Activated T-helper 1 cell treated with Interleukin-2 at 50 U/mL for 16 hours (primary cell): ENCODE measurements around the gene RCCD1.

Source experiments
- DNase-seq: peaks from one replicate; pipeline ENCODE4 v3.0.0-alpha.2; 2020; ENCODE audit warnings: low read depth

RCCD1 gene

DNA sequence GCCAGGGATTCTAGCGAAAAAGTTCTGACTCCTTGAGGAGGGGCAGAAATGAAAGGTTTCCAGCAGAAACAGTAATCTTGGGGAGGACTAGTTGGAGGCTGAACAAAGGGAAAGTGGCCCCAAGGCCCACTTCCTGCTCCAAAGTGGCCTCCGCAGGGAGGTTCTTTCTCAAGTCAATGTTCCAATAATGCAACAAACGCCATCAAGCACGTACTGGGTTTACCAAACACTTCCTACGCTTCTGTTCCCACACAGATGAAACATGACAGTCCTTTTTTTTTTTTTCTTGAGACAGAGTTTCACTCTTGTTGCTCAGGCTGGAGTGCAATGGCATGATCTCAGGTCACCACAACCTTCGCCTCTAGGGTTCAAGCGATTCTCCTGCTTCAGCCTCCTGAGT is 9.6 kb upstream of the RCCD1 start:
- DNase-seq: no peak

DNA sequence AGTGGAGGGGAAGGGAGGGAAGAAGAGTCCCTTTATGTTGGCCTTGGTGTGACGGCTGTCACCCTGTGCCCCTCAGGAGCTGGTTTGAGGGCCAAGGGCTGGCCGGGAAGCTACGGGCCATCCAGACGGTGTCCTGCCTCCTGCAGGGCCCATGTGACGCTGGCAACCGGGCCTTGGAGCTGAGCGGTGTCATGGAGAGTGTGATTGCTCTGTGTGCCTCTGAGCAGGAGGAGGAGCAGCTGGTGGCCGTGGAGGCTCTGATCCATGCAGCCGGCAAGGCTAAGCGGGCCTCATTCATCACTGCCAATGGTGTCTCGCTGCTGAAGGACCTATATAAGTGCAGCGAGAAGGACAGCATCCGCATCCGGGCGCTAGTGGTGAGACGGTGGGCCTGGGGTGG is 8.1 kb upstream of the RCCD1 start:
- no peak for DNase-seq

DNA sequence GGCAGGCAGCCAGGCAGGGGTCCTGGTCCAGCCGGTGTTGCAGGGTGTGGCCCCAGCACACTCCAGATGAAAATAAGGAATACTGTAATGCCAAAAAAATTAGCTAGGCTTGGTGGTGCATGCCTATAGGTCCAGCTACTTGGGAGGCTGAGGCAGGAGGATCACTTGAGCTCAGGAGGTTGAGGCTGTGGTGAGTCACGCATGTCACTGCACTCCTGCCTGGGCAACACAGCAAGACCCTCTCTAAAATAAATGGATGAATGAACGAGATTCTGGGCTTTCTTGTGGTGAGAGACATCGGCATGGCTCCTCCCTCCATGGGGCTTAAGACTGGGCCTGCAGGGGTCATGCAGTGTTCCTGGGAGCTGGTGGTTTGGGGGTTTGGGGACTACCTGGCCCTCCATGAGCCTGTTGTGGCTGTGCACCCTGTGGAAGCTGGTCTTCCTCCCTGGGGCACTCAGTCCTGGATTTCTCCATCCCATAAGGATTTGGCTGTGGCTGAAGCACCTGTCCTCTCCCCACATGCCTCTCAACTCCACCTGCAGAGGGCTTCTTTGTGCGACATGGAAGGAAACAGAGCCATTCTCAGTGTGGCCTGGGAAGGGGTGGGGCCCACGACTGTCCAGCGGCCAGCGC is 7.6 kb upstream of the RCCD1 start:
- DNase-seq: no peak

DNA sequence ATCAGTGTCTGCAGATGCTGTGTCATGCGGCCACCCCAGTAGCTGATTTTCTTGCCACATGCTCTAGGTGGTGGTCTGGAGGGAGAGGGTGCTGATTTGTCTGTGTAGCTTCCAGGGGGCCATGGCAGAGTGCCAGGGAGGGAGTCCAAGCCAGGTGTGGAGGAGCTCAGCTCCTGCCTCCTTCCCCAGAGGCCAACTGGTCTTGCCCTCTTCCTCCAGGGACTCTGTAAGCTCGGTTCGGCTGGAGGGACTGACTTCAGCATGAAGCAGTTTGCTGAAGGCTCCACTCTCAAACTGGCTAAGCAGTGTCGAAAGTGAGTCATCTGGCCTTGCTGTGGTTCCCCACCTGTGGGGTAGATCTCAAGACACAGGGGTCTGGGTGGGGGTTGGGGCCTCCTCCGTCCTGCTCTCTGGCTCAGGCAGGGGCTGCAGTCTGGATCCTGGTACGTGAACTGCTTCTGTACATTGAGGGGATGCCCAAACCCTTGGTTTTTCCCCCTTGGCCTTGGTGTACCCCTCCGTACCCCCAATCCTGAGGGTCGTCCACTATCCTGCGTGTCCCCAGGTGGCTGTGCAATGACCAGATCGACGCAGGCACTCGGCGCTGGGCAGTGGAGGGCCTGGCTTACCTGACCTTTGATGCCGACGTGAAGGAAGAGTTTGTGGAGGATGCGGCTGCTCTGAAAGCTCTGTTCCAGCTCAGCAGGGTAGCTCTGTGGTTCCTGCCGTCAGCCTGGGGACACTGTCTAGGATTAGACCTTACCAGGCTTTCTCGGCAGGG is 6.9 kb upstream of the RCCD1 start:
- DNase-seq: no peak

DNA sequence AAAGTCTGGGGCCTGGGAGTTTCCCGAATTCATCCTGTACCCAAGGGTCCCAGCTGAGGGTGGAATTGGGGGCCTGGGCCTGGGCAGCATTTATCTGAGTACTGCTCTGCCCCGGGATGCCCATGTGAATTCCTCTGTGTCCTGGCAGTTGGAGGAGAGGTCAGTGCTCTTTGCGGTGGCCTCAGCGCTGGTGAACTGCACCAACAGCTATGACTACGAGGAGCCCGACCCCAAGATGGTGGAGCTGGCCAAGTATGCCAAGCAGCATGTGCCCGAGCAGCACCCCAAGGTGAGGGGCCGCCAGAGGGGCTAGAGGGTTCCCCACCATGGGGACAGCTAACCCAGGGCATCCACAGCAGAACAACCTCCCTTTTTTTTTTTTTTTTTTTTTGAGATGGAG is 6.2 kb upstream of the RCCD1 start:
- DNase-seq: no peak

DNA sequence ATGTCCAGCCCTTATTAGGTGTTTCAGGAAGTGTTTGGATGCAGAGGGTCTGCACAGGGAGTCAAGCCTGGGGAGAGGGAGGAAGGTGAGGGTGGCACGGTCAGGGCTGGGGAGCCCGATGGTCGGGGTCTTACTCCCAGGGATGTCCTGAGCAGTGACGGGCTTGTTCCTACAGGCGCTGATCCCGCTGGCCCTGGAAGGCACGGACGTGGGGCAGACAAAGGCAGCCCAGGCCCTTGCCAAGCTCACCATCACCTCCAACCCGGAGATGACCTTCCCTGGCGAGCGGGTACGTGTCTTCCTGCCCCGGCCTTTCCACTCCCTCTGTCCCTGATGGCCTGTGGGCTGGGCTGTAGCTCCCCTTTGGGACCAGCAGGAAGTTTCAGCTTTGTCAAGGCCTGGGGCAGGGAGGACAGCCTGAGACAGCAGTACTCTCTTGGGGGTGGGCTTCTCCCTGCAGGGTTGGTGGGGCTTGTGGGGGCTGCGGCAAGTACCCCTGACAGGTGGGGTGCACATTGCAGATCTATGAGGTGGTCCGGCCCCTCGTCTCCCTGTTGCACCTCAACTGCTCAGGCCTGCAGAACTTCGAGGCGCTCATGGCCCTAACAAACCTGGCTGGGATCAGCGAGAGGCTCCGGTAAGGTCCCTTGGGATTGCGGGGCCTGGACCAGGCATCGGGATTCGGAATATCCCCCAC is 4.6 kb upstream of the RCCD1 start:
- no peak for DNase-seq

DNA sequence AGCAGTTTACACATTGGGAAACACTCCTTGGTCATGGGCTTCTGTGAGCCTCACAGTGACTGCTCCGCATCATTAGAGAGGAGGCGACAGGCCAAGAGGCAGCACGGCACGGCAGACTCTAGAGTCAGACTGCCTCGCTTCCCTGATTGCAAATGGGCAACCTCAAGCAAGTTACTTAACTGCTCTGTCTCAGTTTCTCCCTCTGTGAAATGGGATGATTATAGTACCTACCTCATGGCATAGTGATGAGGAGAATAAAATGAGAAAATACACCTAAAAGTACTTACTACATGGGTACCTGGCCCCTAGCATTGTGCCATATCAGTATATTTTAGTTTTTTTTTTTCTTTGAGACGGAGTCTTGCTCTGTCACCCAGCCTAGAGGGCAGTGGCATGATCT is 4.0 kb upstream of the RCCD1 start:
- no peak for DNase-seq

DNA sequence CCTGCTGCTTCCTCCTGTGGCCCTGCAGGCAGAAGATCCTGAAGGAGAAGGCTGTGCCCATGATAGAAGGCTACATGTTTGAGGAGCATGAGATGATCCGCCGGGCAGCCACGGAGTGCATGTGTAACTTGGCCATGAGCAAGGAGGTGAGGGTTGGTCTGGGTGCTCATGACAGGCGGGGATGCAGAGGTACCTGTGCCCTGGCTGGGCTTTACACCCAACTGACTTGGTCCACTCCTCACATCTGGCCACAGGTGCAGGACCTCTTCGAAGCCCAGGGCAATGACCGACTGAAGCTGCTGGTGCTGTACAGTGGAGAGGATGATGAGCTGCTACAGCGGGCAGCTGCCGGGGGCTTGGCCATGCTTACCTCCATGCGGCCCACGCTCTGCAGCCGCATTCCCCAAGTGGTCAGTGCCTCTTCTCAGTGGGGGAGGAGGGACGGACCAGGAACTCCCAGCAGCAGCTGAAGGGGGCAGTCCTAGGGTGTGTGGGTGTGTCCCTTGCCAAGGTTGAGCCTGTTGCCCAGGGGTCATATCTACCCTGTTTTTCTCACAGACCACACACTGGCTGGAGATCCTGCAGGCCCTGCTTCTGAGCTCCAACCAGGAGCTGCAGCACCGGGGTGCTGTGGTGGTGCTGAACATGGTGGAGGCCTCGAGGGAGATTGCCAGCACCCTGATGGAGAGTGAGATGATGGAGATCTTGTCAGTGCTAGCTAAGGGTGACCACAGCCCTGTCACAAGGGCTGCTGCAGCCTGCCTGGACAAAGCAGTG is 1.6 kb upstream of the RCCD1 start:
- DNase-seq: no peak

DNA sequence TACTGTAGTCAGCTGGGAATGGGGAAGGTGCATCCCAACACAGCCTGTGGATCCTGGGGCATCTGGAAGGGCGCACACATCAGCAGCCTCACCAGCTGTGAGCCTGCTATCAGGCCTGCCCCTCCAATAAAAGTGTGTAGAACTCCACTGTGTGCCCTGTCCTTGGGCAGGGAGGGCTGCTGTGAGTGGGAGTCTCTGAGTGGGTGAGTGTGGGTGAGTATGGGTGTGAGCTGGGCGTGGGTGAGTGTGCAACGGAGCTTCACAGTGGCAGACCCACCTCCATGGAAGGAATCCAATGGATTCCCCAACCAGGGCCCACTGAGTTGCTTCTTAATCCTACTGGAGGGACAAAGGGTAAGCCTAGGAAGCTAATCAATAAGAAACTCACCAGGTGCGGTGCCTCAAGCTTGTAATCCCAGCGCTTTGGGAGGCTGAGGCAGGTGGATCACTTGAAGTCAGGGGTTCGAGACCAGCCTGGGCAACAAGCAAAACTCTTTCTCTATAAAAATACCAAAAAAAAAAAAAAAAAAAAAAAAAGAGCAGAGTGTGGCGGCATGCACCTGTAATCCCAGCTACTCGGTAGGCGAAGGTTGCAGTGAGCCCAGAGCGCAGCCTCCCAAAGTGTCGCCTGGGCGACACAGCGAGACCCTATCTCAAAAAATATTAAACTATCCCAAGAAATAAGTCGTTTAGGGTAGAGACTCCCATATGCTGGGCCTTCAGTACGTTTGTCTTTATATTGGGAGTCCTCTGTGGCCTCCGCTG is 555 bp upstream of the RCCD1 start:
- no peak for DNase-seq

DNA sequence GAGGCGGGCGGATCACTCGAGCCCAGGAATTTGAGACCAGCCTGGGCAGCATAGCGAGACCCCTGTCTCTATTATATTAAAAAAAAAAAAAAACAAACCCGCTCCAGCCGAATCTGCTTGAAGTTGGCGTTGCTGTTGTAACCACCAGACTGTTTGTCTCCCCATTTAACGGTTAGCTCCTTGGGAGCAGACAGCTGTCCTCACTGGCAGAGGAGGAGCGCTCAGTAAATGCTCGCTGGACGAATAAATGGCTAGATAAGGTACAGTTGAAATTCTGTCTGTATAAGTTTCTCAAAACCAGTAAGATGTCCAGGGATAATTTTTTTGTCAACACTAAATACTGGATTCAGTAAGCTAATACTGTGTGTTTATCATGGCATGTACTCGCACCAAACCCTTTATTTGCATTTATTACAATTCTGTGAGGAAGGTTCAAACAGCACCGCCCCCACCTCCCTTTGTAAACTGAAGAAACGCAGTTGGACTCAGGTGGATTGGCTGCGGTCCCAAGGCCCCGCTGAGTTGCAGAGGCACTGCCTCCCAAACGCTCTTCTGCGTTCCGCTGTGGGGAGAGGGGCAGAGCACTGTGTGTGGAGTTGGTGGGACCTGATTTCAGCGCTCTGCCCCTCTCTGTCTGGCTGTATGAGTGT is 1.1 kb downstream of the RCCD1 start:
- DNase-seq: no peak

DNA sequence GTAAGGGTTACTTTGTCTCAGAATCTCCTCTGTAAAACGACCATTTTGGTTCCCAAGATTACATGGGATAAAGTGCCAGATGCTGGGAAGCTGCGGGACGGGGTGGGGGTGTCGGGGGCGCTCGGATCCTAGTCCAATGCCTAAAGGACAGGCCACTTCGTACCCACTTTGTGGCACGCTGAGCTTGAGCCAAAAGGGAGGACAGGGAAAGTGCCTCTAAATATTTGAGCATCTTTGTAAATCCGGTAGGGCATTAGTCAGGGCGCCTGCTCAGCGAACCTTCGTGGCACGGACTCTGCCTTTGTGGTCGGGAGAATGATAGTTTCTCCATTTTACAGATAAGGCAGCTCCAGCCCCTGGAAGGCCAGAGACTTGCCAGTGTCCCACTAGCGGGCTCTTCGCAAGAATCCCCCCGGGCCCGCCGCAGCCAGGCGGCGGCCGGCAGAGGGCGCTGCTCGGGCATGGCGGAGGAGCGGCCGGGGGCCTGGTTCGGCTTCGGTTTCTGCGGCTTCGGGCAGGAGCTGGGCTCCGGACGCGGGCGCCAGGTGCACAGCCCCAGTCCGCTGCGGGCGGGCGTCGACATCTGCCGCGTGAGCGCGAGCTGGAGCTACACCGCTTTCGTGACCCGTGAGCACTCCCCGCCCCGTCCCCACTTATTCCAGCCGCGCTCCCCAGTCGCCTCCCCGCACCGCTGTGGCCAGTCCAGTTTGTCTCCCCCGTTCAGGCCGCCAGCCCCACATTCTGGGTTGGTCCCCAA is 1.8 kb downstream of the RCCD1 start:
- DNase-seq: peak; percentile 52

DNA sequence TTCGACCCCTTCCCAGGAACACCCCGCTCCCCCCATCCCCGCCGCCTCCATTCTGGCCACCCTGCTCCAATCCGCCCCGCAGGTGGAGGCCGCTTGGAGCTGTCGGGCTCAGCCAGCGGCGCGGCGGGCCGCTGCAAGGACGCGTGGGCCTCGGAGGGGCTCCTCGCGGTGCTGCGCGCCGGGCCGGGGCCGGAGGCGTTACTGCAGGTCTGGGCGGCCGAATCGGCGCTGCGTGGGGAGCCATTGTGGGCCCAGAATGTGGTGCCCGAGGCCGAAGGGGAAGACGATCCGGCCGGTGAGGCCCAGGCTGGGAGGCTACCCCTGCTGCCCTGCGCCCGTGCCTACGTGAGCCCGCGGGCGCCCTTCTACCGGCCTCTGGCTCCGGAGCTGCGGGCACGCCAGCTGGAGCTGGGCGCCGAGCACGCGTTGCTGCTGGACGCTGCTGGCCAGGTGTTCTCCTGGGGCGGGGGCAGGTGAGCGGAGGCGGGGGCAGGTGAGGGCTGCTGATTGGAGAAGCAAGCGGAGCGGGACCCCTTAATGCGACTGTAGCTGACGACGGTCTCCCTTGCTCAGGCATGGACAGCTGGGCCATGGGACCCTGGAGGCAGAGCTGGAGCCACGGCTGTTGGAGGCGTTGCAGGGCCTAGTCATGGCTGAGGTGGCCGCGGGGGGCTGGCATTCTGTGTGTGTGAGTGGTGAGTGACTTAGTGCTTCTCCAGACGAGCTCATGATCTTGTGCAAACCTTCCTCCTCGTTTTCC is 2.5 kb downstream of the RCCD1 start:
- DNase-seq: no peak

DNA sequence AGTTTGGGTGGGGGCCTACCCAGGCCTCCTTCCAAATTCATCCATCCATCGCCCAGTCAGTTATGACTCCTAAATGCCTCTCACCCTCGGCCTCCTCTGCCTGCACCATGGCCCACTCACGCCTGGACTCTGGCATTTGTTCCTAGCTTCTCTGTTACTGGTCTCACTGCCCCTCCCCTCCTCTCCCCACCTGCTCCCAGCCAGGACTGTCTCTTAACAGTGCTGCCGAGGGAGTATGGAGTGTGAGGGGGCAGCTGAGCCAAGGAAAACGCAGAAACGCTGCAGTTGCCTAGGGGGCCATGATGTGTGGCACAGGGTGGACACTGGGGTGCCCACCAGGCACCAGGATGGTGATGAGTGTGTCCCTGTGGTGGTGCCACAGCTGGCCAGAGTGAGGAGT is 3.1 kb downstream of the RCCD1 start:
- DNase-seq: no peak

DNA sequence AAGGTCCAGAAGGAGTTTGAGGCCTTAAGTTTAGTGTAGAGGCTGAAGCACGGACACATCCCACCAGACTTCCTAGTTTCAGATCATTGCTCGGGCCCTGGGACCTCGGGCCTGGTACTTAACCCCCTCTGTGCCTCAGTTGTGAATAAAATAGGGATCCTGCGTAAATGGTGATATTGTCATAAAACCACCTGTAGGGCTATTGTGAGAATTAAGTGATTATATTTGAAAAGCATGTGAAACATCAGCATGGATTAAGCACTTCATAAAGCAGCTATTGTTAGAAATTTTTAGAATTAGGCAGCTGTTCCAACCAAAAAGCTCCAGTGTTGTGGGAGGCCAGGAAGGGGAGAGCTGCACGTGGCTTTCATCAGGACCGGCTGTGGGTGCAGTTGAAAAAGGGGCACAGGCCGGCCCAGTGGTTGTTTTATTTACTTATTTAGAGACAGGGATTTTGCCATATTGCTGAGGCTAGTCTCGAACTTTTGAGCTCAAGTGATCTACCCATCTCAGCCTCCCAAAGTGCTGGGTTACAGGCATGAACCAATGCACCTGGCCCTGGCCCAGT is 4.4 kb downstream of the RCCD1 start:
- DNase-seq: no peak

DNA sequence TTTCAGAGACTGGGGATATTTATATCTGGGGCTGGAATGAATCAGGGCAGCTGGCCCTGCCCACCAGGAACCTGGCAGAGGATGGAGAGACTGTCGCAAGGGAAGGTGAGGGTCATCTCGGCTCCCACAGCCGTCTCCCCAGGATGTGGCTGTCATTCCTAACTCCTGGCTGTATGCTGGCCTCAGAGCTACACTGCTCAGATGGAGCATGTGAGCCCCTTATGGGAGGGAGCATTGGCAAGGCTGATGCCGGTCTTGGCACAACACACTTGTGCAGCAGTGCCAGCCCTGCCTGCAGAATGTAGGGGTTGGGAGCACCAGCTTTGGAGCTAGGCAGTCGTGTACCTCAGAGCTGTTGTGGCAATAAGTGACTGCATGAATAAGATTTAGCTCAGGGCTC is 5.2 kb downstream of the RCCD1 start:
- no peak for DNase-seq

DNA sequence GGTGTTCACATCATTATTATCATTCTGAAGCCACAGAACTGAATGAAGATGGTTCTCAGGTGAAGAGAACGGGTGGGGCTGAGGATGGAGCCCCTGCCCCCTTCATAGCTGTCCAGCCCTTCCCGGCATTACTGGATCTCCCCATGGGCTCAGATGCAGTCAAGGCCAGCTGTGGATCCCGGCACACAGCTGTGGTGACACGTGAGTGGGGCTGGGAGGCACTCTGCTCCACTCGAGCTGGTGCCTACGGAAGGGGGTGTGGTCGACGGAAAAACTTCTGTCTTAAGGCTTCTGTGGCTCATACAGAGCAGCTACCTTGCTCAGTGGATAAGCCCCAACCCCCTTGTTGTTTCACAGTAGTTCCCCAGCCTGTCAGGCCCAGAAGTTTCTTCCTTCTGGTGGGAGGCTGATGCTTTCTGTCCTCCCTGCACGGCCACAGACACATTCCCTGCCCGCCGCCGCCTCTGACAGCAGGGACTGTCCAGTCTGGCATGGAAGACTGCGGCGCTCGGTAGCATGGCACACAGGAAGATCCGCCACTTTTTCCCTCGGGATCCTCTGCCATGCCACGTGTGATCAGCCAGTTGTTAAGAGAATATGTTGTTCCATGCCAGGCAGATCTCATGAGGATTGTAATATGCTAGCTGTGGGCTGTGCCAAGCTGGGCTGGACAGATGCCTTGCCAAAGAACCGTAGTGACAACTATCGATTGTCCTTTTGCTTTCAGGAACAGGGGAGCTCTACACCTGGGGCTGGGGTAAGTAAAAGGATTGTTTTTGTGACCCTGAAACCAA is 5.8 kb downstream of the RCCD1 start:
- DNase-seq: no peak

DNA sequence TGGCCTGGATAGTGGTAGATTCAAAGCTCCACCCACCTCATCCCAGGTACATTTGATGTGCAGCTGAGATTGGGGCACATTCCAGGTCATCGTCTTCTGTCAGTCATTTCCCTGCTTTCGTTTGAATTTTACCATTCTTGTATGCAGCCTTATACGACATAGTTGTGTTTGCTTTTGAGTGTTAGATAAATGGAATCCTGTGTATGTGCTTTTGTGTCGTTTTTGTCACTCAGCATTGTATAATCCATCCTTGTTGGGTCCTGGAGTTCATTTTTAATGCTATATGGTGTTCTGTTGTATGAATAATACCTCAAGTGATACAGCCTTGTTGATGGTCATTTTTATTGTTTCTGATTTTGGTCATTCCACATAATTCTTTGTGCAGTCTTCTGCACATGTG is 7.3 kb downstream of the RCCD1 start:
- no peak for DNase-seq

DNA sequence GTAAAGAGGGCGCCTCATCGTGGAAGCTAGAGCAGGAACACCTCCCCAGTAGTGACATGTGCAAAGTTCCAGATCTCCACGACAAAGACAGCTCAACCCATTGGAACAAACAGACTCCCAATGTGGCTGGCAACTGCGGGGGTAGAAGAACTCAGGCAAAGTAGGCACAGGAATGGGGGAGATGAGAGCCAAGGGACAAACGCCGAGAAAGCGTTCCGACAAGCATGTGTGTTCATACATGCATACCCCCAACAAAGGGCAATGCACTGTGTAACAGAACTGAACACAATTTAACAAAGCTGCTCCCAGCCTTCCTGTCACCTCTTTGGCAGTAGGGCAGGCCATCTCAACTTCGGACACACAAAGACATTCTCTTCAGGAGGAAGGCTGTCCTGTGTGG is 11.6 kb downstream of the RCCD1 start:
- DNase-seq: no peak

DNA sequence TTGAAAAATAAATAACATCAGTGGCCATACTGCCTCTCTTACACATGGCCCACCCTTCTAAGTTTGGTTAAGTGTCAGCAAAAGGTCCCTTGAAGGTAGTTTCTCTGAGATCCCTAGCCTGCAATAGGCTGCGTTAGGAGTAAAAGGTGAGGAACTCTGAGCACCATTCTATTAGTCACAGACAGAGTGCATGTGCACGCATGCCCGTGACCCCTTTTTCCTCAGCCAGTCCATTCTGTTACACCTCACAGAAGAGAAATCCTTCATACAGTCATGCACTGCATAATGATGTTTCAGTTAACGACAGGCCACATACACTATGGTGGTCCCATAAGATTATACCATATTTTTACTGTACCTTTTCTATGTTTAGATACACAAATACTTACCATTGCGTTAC is 12.5 kb downstream of the RCCD1 start:
- DNase-seq: no peak
